Measurements from ENCODE around the gene RCAN1.

DNA sequence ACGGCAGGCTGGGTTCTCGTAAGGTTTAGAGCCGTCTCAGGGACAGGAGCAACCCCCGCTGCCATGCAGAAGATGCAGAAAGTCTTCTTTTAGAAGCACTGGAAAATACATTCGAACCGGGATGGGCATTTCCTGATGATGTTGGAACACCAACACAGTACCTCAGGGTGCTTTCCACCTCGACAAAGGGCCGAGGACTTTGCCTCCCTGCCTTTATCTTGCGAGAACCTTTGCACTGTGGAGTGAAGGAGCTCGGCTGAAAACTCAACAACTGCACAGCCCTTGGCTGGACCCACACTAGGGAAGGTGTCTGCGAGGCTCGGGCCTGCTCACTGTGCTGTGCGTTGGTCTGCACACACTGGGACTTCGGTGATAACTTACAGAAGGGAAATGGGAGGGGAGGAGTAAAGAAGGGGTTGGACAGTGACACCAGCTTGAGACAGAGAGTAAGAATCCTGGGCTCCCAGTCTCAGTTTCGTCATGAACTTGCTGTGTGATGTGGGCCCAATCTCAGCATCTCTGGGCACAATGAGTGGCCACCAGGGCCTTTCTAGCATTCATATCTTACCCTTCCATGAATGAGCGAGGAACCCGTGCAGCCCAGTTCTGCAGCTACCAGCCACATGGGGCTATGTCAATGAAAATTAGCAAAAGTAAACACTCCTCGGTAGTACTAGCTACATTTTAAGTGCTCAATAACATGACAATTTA, 18.2 kb downstream of the RCAN1 start:
- TF ChIP-seq, protein P1, sequence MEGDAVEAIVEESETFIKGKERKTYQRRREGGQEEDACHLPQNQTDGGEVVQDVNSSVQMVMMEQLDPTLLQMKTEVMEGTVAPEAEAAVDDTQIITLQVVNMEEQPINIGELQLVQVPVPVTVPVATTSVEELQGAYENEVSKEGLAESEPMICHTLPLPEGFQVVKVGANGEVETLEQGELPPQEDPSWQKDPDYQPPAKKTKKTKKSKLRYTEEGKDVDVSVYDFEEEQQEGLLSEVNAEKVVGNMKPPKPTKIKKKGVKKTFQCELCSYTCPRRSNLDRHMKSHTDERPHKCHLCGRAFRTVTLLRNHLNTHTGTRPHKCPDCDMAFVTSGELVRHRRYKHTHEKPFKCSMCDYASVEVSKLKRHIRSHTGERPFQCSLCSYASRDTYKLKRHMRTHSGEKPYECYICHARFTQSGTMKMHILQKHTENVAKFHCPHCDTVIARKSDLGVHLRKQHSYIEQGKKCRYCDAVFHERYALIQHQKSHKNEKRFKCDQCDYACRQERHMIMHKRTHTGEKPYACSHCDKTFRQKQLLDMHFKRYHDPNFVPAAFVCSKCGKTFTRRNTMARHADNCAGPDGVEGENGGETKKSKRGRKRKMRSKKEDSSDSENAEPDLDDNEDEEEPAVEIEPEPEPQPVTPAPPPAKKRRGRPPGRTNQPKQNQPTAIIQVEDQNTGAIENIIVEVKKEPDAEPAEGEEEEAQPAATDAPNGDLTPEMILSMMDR (IDR thresholded peaks at IDR 0.05), result no peak
- TF ChIP-seq POLR2A (IDR thresholded peaks at IDR 0.05) (no peak), POLR2AphosphoS5 (IDR thresholded peaks at IDR 0.05) (no peak), EP300 (IDR thresholded peaks at IDR 0.05) (no peak)
